ENCODE results near the gene PEX1.

- TF ChIP-seq CTCF (conservative IDR thresholded peaks at IDR 0.05 in 1 of 2, IDR thresholded peaks at IDR 0.05 in 1 of 2; ENCODE audit: low read depth in 1 of 2, low read length in 2 of 2) (peak in 1 of 2 donors; percentile 23), EZH2 (IDR thresholded peaks at IDR 0.05; ENCODE audit: low read length, missing control alignments) (no peak)
Observed at GRCh38 chr7:92527300-92528187, 776 bp downstream of the PEX1 start.

Measured in fibroblast of lung (primary cell).